ENCODE data around the gene LEF1. TPM values are rescaled to one million over a fixed set of nuclear protein-coding genes. Genes with fewer than 3 reads are reported as not detected.

LEF1 gene
- total RNA-seq, 1 donor from 2014 or later = 1.1 TPM

- intact Hi-C loops (cut with micrococcal nuclease) = no loop called here
- Mint-ChIP-seq H3K36me3 (ENCODE audit: low read depth) (no peaks in the 10 kb centered on the region), H3K4me3 (no peak overlapping the region), H3K4me1 (no peaks in the 10 kb centered on the region), H3K9me3 (no peaks in the 10 kb centered on the region), H3K27me3 (peaks cover 2% of the 10 kb centered on the region), H3K27ac (no peak overlapping the region)
- no peak for ATAC-seq (ENCODE audit: low read depth)
- TF ChIP-seq, protein P1, sequence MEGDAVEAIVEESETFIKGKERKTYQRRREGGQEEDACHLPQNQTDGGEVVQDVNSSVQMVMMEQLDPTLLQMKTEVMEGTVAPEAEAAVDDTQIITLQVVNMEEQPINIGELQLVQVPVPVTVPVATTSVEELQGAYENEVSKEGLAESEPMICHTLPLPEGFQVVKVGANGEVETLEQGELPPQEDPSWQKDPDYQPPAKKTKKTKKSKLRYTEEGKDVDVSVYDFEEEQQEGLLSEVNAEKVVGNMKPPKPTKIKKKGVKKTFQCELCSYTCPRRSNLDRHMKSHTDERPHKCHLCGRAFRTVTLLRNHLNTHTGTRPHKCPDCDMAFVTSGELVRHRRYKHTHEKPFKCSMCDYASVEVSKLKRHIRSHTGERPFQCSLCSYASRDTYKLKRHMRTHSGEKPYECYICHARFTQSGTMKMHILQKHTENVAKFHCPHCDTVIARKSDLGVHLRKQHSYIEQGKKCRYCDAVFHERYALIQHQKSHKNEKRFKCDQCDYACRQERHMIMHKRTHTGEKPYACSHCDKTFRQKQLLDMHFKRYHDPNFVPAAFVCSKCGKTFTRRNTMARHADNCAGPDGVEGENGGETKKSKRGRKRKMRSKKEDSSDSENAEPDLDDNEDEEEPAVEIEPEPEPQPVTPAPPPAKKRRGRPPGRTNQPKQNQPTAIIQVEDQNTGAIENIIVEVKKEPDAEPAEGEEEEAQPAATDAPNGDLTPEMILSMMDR (IDR thresholded peaks at IDR 0.05) = no peak
- ChIA-PET CTCF (no interaction called here), POLR2A (no interaction called here)
- DNase-seq = no peak
Measured at GRCh38 chr4:108094923-108095482, 73.7 kb downstream of the LEF1 start.

- TF ChIP-seq, protein P1 (IDR thresholded peaks at IDR 0.05) = no peak
- H3K9me3 Mint-ChIP-seq = no peaks in the 10 kb centered on the region
- H3K36me3 Mint-ChIP-seq (ENCODE audit: low read depth) = no peaks in the 10 kb centered on the region
- no peak overlapping the region for H3K27ac Mint-ChIP-seq
- H3K27me3 Mint-ChIP-seq = peaks cover 2% of the 10 kb centered on the region
- intact Hi-C loops (cut with micrococcal nuclease) = no loop called here
- DNase-seq = no peak
- no peak overlapping the region for H3K4me3 Mint-ChIP-seq
- no peaks in the 10 kb centered on the region for H3K4me1 Mint-ChIP-seq
- ChIA-PET POLR2A (no interaction called here), CTCF (no interaction called here)
- no peak for ATAC-seq (ENCODE audit: low read depth)
Measured at GRCh38 chr4:108094131-108094530, 74.6 kb downstream of the LEF1 start.

DNA sequence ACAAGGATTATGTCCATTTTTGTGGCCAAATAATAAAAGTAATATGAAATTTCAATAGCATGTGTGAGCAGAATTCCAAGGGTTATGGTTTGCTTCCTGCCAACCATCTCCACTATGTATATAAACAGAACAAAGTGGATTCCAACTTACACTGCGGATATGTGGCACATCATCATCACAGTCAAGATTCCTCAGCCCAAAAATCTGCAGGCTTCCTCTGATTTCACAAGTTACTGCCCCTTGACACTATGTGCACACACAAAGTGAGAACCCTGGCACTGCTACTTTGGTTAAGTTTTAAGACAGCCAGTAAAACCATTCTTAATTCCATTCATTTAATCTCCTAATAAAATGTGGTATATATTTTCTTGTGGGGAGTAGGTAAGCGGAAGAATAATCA lies 76.4 kb downstream of the LEF1 start:
- POLR2A ChIA-PET = no interaction called here

DNA sequence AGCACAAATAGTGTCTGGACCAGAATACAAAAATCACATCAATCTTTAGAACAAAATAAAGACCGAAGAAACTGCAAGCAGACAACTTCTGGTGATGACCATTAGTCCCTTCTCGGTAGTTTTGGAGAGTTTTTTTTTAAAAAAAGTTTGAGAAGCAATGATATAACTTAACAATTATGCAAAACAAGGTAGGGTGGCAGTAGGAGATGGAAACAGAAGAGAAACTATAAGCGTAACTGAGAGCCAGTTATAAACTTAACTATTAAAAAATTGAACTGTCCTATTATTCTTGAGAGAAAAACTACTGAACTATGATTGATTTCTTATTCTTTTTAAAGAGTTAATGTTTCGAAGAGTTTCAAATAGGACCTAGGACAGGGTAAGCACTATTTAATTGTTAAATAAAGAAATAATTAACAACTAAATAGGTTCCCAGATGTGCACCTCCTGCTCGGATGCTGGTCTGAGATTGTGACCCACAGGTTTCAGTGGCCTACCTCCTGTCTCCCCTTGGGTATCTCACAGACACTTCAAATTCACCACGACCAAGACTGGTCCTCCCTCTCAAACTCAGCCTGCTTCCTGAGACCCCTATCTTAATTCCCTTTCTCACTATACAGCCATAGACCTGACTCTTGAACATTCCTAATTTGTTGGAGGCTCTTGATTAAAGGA lies 81.3 kb downstream of the LEF1 start:
- no peaks in the 10 kb centered on the region for H3K36me3 Mint-ChIP-seq (ENCODE audit: low read depth)
- no peak for ATAC-seq (ENCODE audit: low read depth)
- peaks cover 2% of the 10 kb centered on the region for H3K27me3 Mint-ChIP-seq
- intact Hi-C loops (cut with micrococcal nuclease) = no loop called here
- H3K4me3 Mint-ChIP-seq = no peak overlapping the region
- TF ChIP-seq, protein P1 (IDR thresholded peaks at IDR 0.05) = no peak
- ChIA-PET CTCF (no interaction called here), POLR2A (no interaction called here)
- no peaks in the 10 kb centered on the region for H3K4me1 Mint-ChIP-seq
- H3K27ac Mint-ChIP-seq = no peak overlapping the region
- H3K9me3 Mint-ChIP-seq = no peaks in the 10 kb centered on the region
- no peak for DNase-seq

More for the DNA sequence above, 76.4 kb downstream of the LEF1 start:
- H3K27ac Mint-ChIP-seq = no peak overlapping the region
- H3K4me1 Mint-ChIP-seq = no peaks in the 10 kb centered on the region
- DNase-seq (no peak), ATAC-seq (ENCODE audit: low read depth) (no peak)
- CTCF ChIA-PET = no interaction called here
- no peak overlapping the region for H3K4me3 Mint-ChIP-seq
- H3K9me3 Mint-ChIP-seq = no peaks in the 10 kb centered on the region
- intact Hi-C loops (cut with micrococcal nuclease) = no loop called here
- H3K36me3 Mint-ChIP-seq (ENCODE audit: low read depth) = no peaks in the 10 kb centered on the region
- H3K27me3 Mint-ChIP-seq = peaks cover 2% of the 10 kb centered on the region
- TF ChIP-seq, protein P1 (IDR thresholded peaks at IDR 0.05) = no peak

DNA sequence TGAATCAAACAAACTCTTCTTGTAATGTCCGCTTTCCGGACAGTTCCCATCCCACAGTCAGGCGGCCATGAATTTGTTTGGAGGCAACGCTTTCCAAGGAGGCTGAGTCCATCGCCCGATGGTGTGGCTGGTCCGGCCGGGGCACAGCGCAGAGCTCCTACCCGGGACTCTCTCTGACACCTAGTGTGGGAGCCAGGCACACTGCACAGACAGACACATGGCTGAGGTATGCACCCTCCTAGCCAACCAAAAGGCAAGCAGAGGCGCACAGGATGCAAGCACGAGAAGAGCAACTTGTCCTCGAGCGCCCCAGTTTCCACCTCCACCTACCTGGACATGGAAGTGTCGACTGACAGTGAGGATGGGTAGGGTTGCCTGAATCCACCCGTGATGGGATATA lies 87.5 kb downstream of the LEF1 start:
- ATAC-seq (ENCODE audit: low read depth) = no peak
- Mint-ChIP-seq H3K27me3 (peaks cover 8% of the 10 kb centered on the region), H3K4me1 (no peaks in the 10 kb centered on the region), H3K4me3 (no peak overlapping the region), H3K9me3 (no peaks in the 10 kb centered on the region), H3K36me3 (ENCODE audit: low read depth) (no peaks in the 10 kb centered on the region), H3K27ac (no peak overlapping the region)
- intact Hi-C loops (cut with micrococcal nuclease) = no loop called here
- POLR2A ChIA-PET = no interaction called here
- CTCF ChIA-PET = no interaction called here
- no peak for DNase-seq
- TF ChIP-seq, protein P1 (IDR thresholded peaks at IDR 0.05) = no peak
